Measurements from ENCODE around the gene NLGN2. TPM values are rescaled to one million over a fixed set of nuclear protein-coding genes. Genes with fewer than 3 reads are reported as not detected.
A peak's percentile ranks its signal among the peaks of the same experiment; 100 is the strongest.

The NLGN2 gene
- total and polyA plus RNA-seq, 7 donors: 2.8 to 11.5 (median 6.5) TPM

DNA sequence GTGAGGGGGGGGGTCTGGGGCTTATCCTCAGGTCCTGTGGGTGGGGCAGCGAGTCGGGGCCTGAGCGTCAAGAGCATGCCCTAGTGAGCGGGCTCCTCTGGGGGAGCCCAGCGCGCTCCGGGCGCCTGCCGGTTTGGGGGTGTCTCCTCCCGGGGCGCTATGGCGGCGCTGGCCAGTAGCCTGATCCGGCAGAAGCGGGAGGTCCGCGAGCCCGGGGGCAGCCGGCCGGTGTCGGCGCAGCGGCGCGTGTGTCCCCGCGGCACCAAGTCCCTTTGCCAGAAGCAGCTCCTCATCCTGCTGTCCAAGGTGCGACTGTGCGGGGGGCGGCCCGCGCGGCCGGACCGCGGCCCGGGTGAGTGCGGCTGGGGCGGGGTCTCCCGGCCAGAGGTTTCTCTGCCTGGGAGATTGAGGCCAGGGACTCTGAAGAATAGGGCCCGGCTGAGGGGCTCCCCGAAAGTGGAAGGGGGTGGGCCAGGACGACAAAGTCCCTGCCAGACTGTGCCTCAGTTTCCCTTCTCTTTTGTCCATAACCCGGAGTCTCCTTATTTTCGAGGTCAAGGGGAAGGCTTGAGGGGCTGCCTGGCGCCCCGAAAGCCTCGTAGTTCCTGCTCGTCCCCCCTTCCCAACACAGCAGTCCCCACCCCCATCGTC, 31.9 kb downstream of the NLGN2 start, which contains the start of gene FGF11:
FGF11 (plus strand) TSS at position 51 of the 651 bp plus-strand sequence; CDS start at position 160, 109 bp downstream.
- intact Hi-C loops (cut with DNase I): loop anchor here (1.0 to 10.0 kb wide), 9 partner anchors 39 to 245 kb away; partner anchors contain the start of genes KCTD11 (in 2 of the 2), SENP3 (in 2 of the 2), POLR2A (in 1 of the 2) and SLC35G6 (in 1 of the 2)
- Histone ChIP-seq H3K4me1 (peaks cover 54% of the 10 kb centered on the region), H3K9me3 (no peaks in the 10 kb centered on the region), H3K36me3 (ENCODE audit: insufficient read depth in 1 of 2, low read depth in 1 of 2) (no peaks in the 10 kb centered on the region), H3K27me3 (ENCODE audit: insufficient read depth in 3 of 3, low read length in 2 of 3) (no peaks in the 10 kb centered on the region), H3K27ac (peak within 1 kb of the TSS; percentile 100), H3K4me3 (peak within 1 kb of the TSS; percentile 72)
- DNase-seq (no peak), ATAC-seq (no peak)
- TF ChIP-seq, protein P1, sequence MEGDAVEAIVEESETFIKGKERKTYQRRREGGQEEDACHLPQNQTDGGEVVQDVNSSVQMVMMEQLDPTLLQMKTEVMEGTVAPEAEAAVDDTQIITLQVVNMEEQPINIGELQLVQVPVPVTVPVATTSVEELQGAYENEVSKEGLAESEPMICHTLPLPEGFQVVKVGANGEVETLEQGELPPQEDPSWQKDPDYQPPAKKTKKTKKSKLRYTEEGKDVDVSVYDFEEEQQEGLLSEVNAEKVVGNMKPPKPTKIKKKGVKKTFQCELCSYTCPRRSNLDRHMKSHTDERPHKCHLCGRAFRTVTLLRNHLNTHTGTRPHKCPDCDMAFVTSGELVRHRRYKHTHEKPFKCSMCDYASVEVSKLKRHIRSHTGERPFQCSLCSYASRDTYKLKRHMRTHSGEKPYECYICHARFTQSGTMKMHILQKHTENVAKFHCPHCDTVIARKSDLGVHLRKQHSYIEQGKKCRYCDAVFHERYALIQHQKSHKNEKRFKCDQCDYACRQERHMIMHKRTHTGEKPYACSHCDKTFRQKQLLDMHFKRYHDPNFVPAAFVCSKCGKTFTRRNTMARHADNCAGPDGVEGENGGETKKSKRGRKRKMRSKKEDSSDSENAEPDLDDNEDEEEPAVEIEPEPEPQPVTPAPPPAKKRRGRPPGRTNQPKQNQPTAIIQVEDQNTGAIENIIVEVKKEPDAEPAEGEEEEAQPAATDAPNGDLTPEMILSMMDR (IDR thresholded peaks at IDR 0.05): no peak
- WGBS, 3 donors: 5 to 9% (median 8%) methylated on average over 35 to 50 of the region's 50 CpGs

DNA sequence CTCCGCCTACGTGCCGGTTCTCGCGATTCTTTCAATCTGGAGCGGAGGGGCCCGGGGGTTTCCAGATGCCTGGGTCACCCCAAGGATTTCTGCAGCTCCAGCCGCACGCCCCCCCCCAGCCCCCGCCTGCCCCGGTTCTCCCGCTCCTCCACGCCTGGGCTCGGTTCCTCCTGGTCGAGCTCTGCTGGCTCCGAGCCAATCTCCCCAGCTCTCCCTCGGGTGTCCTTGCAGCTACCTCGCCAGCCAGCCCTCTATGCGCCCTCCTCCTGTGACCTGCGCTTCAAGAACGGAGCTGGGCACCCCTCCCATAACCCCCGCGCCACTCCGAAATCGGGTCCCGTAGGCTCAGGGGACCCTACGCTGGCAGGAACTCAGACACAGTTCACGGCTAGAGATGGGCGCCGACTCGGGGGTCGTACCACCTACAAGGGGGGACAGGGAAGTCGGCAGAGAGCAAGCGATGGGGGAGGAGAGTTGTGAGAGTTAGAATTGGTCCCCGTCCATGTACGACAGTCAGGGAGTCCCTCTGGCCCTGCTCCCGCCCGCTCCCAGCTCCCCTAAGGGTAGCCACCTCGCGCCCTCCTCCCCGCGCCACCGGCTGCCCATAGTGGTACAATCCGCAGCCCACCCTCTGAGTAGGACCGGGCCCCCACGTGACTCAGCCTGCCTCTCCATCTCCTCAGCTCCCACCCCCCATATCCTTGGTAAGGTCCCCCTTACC, 32.6 kb downstream of the NLGN2 start:
- Histone ChIP-seq H3K27me3 (ENCODE audit: insufficient read depth in 3 of 3, low read length in 2 of 3) (no peaks in the 10 kb centered on the region), H3K36me3 (ENCODE audit: insufficient read depth in 1 of 2, low read depth in 1 of 2) (no peaks in the 10 kb centered on the region), H3K4me3 (peak overlapping the region; percentile 72), H3K27ac (peak overlapping the region; percentile 100), H3K9me3 (no peaks in the 10 kb centered on the region), H3K4me1 (peaks cover 54% of the 10 kb centered on the region)
- WGBS, 3 donors: 2 to 3% (median 3%) methylated on average over 43 to 46 of the region's 46 CpGs
- intact Hi-C loops (cut with DNase I): loop anchor here (1.0 to 5.0 kb wide), 3 partner anchors 39 to 44 kb away; partner anchors contain the start of genes POLR2A (in 1 of the 2) and ZBTB4 (in 1 of the 2)
- TF ChIP-seq, protein P1 (IDR thresholded peaks at IDR 0.05): no peak
- ATAC-seq (peak in 3 of 4 donors; percentile 6 to 18 (median 9)), DNase-seq (peak; percentile 73 to 86)

DNA sequence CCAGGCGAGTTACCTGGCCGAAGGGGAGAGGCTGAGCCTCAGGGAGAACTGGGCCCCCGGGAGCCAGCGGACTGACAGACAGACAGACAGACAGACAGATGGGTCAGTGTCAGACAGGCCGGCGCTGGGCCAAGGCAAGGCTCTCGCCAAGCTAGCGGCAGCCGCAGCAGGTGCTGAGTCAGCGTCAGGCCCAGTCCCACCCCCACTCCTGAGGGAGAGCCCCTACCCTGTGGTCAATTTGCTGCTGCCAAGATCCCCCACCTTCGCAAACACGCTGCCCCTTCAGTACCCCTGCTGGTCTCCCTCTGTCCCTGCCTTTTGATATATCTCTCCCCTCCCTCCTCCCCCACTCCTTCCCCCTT, 33.2 kb downstream of the NLGN2 start:
- peaks cover 50% of the 10 kb centered on the region for H3K4me1 ChIP-seq
- intact Hi-C loops (cut with DNase I): loop anchor here (1.0 to 5.0 kb wide), 3 partner anchors 38 to 44 kb away; partner anchors contain the start of genes POLR2A (in 1 of the 2) and ZBTB4 (in 1 of the 2)
- H3K9me3 ChIP-seq: no peaks in the 10 kb centered on the region
- DNase-seq (peak; percentile 85 to 88), ATAC-seq (peak; percentile 31 to 50 (median 36))
- peak overlapping the region; percentile 72 for H3K4me3 ChIP-seq
- peak overlapping the region; percentile 100 for H3K27ac ChIP-seq
- 5 to 10% (median 7%) methylated on average over 12 of the region's 12 CpGs for WGBS, 3 donors
- no peaks in the 10 kb centered on the region for H3K36me3 ChIP-seq (ENCODE audit: insufficient read depth in 1 of 2, low read depth in 1 of 2)
- TF ChIP-seq, protein P1 (IDR thresholded peaks at IDR 0.05): no peak
- H3K27me3 ChIP-seq (ENCODE audit: insufficient read depth in 3 of 3, low read length in 2 of 3): no peaks in the 10 kb centered on the region

GRCh38 chr17:7441266-7441665, 33.6 kb downstream of the NLGN2 start:
- intact Hi-C loops (cut with DNase I): loop anchor here in 1 of 2 donors (2.0 to 5.0 kb wide), 2 partner anchors 38 to 44 kb away; partner anchors contain the start of gene ZBTB4
- Histone ChIP-seq H3K9me3 (no peaks in the 10 kb centered on the region), H3K4me3 (peak overlapping the region; percentile 72), H3K27ac (peak overlapping the region; percentile 100), H3K27me3 (ENCODE audit: insufficient read depth in 3 of 3, low read length in 2 of 3) (no peaks in the 10 kb centered on the region), H3K4me1 (peaks cover 48% of the 10 kb centered on the region), H3K36me3 (ENCODE audit: insufficient read depth in 1 of 2, low read depth in 1 of 2) (no peaks in the 10 kb centered on the region)
- TF ChIP-seq, protein P1 (IDR thresholded peaks at IDR 0.05): no peak
- DNase-seq (no peak), ATAC-seq (no peak)
- 56 to 71% (median 63%) methylated on average over 7 of the region's 7 CpGs for WGBS, 3 donors
